ENCODE data around the gene LKAAEAR1.

The LKAAEAR1 gene

GRCh38 chr20:64065062-64065973, 18.9 kb downstream of the LKAAEAR1 start:
- DNase-seq (ENCODE audit: low spot score): no peak

- DNase-seq (ENCODE audit: low spot score): no peak
Measured at GRCh38 chr20:64064145-64064698, 20.0 kb downstream of the LKAAEAR1 start.

- no peak for DNase-seq (ENCODE audit: low spot score)
Measured at GRCh38 chr20:64063389-64064144, 20.6 kb downstream of the LKAAEAR1 start.

GRCh38 chr20:64062596-64063388, 21.4 kb downstream of the LKAAEAR1 start, which contains the start of gene TCEA2:
Gene TCEA2, plus strand, starts transcription at chr20:64063198. Its CDS starts 115 bp downstream, at chr20:64063313.
- DNase-seq (ENCODE audit: low spot score): peak; percentile 98

GRCh38 chr20:64062276-64062595, 22.0 kb downstream of the LKAAEAR1 start:
- no peak for DNase-seq (ENCODE audit: low spot score)

- DNase-seq (ENCODE audit: low spot score): no peak
Measured at GRCh38 chr20:64058536-64058935, 25.7 kb downstream of the LKAAEAR1 start.

- DNase-seq (ENCODE audit: low spot score): peak; percentile 84
Measured at GRCh38 chr20:64057628-64058498, 26.3 kb downstream of the LKAAEAR1 start.

GRCh38 chr20:64056889-64057627, 27.1 kb downstream of the LKAAEAR1 start:
- no peak for DNase-seq (ENCODE audit: low spot score)

- DNase-seq (ENCODE audit: low spot score): no peak
Measured at GRCh38 chr20:64056639-64056888, 27.6 kb downstream of the LKAAEAR1 start.

- DNase-seq (ENCODE audit: low spot score): no peak
Measured at GRCh38 chr20:64055893-64056638, 28.1 kb downstream of the LKAAEAR1 start.

GRCh38 chr20:64055396-64055892, 28.8 kb downstream of the LKAAEAR1 start:
- no peak for DNase-seq (ENCODE audit: low spot score)

- DNase-seq (ENCODE audit: low spot score): peak; percentile 78
Measured at GRCh38 chr20:64053841-64054661, 30.1 kb downstream of the LKAAEAR1 start.

- no peak for DNase-seq (ENCODE audit: low spot score)
Measured at GRCh38 chr20:64052987-64053840, 31.0 kb downstream of the LKAAEAR1 start.

- no peak for DNase-seq (ENCODE audit: low spot score)
Measured at GRCh38 chr20:64052326-64052722, 31.9 kb downstream of the LKAAEAR1 start.

GRCh38 chr20:64051561-64052325, 32.5 kb downstream of the LKAAEAR1 start:
- DNase-seq (ENCODE audit: low spot score): no peak

GRCh38 chr20:64051033-64051452, 33.2 kb downstream of the LKAAEAR1 start:
- DNase-seq (ENCODE audit: low spot score): no peak
